K562 (cell line): ENCODE data around the gene CFAP126. TPM values are rescaled to one million over a fixed set of nuclear protein-coding genes. Genes with fewer than 3 reads are reported as not detected.

ENCODE experiments used
- BCOR ChIP-seq: fragments of 450-650 bp; IDR thresholded peaks from 2 replicates; pipeline ENCODE4 v1.6.1; 2016
- CTBP1 ChIP-seq: fragments of 450-650 bp; IDR thresholded peaks from 2 replicates; pipeline ENCODE4 v1.6.1; 2016; ENCODE audit warnings: borderline replicate concordance
- FOXK2 ChIP-seq, 2 experiments: fragments of 450-650 bp; IDR thresholded peaks in 1 of 2; conservative IDR thresholded peaks in 1 of 2; 2 replicates each; pipeline ENCODE4 v1.6.1; 2016; ENCODE audit warnings: low read depth in 2 of 2, mild to moderate bottlenecking in 1 of 2
- GTF2F1 ChIP-seq: IDR thresholded peaks from 2 replicates; pipeline ENCODE4 v1.6.1; 2011; ENCODE audit warnings: low read depth, low read length, improper control_type of control experiment
- LEF1 ChIP-seq: fragments of 450-650 bp; IDR thresholded peaks from 2 replicates; pipeline ENCODE4 v1.6.1; 2016; ENCODE audit warnings: mild to moderate bottlenecking
- PHF20 ChIP-seq: fragments of 450-650 bp; IDR thresholded peaks from 2 replicates; pipeline ENCODE4 v1.6.1; 2018; ENCODE audit not compliant: partially characterized antibody
- POLR2A ChIP-seq: fragments of 450-650 bp; conservative IDR thresholded peaks from 2 replicates; pipeline ENCODE4 v1.6.1; 2016
- POLR2H ChIP-seq: IDR thresholded peaks from 2 replicates; pipeline ENCODE4 v1.6.1; 2016; ENCODE audit warnings: missing genetic modification characterization, low read depth, mild to moderate bottlenecking, control low read depth, missing compliant biosample characterization, moderate library complexity
- SAP30 ChIP-seq: fragments of 200-600 bp; sonication (generic); IDR thresholded peaks from 2 replicates; pipeline ENCODE4 v1.6.1; 2012; ENCODE audit warnings: borderline replicate concordance, low read depth, mild to moderate bottlenecking, moderate library complexity, low read length, control low read depth, inconsistent platforms; ENCODE audit not compliant: insufficient read depth, poor library complexity, severe bottlenecking
- SPI1 ChIP-seq: IDR thresholded peaks from 2 replicates; pipeline ENCODE4 v1.6.1; 2011; ENCODE audit warnings: low read depth, low read length, control low read depth, borderline replicate concordance
- SRSF3 ChIP-seq: fragments of 200-400 bp; formaldehyde crosslinking; IDR thresholded peaks from 2 replicates; pipeline ENCODE4 v1.6.1; 2016; ENCODE audit warnings: mild to moderate bottlenecking, low read length, moderate library complexity; ENCODE audit not compliant: insufficient read depth
- ZC3H8 ChIP-seq: fragments of 450-650 bp; IDR thresholded peaks from 2 replicates; pipeline ENCODE4 v1.6.1; 2017
- ZFP36 ChIP-seq: fragments of 150-350 bp; IDR thresholded peaks from 2 replicates; pipeline ENCODE4 v1.6.1; 2018; ENCODE audit warnings: low read length, low read depth; ENCODE audit not compliant: partially characterized antibody
- ZKSCAN8 ChIP-seq: fragments of 200-800 bp; sonication (Bioruptor generic); IDR thresholded peaks from 2 replicates; pipeline ENCODE4 v1.6.1; 2016; ENCODE audit warnings: missing genetic modification characterization, missing compliant biosample characterization
- ZNF436 ChIP-seq: fragments of 250-450, 450-650 bp; sonication (Bioruptor Pico); formaldehyde crosslinking; IDR thresholded peaks from 2 replicates; pipeline ENCODE4 v1.7.0; 2020; ENCODE audit warnings: mild to moderate bottlenecking
- ZNF780A ChIP-seq: fragments of 250-450 bp; sonication (Bioruptor Pico); IDR thresholded peaks from 2 replicates; pipeline ENCODE4 v1.5.0; 2021; ENCODE audit warnings: mild to moderate bottlenecking
- polyA plus RNA-seq, 8 experiments: library from polyadenylated mRNA; depleted of rRNA in 4 of 8; stranded (reverse) in 5 of 8; unstranded in 3 of 8; fragments of >200 nt; fragmentation: Nextera tagmentation in 2 of 8; fragmentation: Illumina TruSeq in 1 of 8; extraction: Ambion mirVana in 2 of 8; extraction: Trizol in 1 of 8; gene quantifications; 2 replicates each; pipeline versions ENCODE4 v1.2.1 to v1.2.3, GENCODE V29; 2011 to 2014; ENCODE audit warnings: inconsistent platforms in 1 of 8, missing spikeins in 1 of 8
- total RNA-seq, 7 experiments: library from RNA; depleted of rRNA in 6 of 7; stranded (reverse); fragments of >200 nt in 6 of 7; fragmentation: Illumina TruSeq in 2 of 7; extraction: Trizol in 2 of 7; gene quantifications; 2 replicates each; pipeline versions ENCODE4 v1.2.1 to v1.2.3, GENCODE V29; 2011 to 2021; ENCODE audit warnings: low replicate concordance in 1 of 7
- TF ChIP-seq, protein P1 (sequence below): sonication (generic); formaldehyde crosslinking; IDR thresholded peaks from 2 replicates; pipeline ENCODE4 v1.8.0; 2022; ENCODE audit warnings: mild to moderate bottlenecking, missing genetic modification reagents
- TF ChIP-seq, protein P2 (sequence below): sonication (generic); formaldehyde crosslinking; IDR thresholded peaks from 2 replicates; pipeline ENCODE4 v1.4.0; 2020; ENCODE audit warnings: mild to moderate bottlenecking, missing genetic modification reagents
- TF ChIP-seq, protein P3 (sequence below): fragments of 250-450 bp; sonication (Bioruptor Pico); IDR thresholded peaks from 2 replicates; pipeline ENCODE4 v1.5.0; 2021
- TF ChIP-seq, protein P4 (sequence below): fragments of 250-450 bp; sonication (Bioruptor Pico); IDR thresholded peaks from 2 replicates; pipeline ENCODE4 v1.8.0; 2022; ENCODE audit warnings: moderate library complexity, mild to moderate bottlenecking, inconsistent platforms
- TF ChIP-seq, protein P5 (sequence below): sonication (generic); formaldehyde crosslinking; IDR thresholded peaks from 2 replicates; pipeline ENCODE4 v1.8.1; 2022; ENCODE audit warnings: missing genetic modification reagents

Gene CFAP126
- total and polyA plus RNA-seq, 9 of the 15 experiments (the other 6 are each of a cell fraction or from before 2014, with no cell fraction given): not detected

DNA sequence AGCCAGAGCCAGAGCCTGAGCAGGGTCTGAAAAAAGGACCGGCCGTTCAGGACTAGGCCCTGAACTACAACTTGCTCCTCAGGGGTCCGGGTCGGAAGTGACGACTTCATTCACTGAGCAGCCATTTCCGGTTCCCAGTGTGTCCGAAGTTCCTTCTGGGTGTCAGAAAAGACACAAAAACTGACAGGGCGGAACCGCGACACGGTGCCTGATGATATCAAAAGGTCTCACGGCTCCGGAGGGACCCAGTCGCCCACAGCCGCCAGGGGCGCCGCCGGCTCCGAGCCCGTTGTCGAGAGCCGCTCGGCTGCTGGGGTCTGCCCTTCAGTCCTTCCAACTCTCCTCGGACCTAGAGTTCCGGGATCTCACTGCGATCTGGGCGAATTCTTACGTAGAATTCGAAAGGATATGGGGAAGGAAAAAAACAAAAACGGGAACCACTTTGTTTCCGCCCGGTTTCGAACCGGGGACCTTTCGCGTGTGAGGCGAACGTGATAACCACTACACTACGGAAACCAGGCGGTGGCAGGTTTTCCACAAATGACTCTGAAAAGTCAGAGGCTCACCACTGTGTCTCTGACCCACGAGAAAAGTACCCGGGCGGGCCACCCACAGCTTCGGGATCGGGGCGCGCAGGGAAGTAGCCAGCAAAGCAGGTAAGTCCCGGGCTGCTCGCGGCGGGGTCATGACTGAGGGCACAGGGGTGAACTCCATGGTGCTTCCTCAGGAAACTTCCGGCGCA is 31.8 kb upstream of the CFAP126 start (continued):
- TF ChIP-seq, protein P1, sequence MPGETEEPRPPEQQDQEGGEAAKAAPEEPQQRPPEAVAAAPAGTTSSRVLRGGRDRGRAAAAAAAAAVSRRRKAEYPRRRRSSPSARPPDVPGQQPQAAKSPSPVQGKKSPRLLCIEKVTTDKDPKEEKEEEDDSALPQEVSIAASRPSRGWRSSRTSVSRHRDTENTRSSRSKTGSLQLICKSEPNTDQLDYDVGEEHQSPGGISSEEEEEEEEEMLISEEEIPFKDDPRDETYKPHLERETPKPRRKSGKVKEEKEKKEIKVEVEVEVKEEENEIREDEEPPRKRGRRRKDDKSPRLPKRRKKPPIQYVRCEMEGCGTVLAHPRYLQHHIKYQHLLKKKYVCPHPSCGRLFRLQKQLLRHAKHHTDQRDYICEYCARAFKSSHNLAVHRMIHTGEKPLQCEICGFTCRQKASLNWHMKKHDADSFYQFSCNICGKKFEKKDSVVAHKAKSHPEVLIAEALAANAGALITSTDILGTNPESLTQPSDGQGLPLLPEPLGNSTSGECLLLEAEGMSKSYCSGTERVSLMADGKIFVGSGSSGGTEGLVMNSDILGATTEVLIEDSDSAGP (CRISPR knock-in tag): no peak
- peak; percentile 95 for TF ChIP-seq POLR2A
- peak; percentile 76; the same call in 1 of the 2 replicates for TF ChIP-seq BCOR
- TF ChIP-seq LEF1: no peak
- TF ChIP-seq ZNF436: no peak
- no peak for TF ChIP-seq ZNF780A (CRISPR knock-in tag)
- TF ChIP-seq, protein P2, sequence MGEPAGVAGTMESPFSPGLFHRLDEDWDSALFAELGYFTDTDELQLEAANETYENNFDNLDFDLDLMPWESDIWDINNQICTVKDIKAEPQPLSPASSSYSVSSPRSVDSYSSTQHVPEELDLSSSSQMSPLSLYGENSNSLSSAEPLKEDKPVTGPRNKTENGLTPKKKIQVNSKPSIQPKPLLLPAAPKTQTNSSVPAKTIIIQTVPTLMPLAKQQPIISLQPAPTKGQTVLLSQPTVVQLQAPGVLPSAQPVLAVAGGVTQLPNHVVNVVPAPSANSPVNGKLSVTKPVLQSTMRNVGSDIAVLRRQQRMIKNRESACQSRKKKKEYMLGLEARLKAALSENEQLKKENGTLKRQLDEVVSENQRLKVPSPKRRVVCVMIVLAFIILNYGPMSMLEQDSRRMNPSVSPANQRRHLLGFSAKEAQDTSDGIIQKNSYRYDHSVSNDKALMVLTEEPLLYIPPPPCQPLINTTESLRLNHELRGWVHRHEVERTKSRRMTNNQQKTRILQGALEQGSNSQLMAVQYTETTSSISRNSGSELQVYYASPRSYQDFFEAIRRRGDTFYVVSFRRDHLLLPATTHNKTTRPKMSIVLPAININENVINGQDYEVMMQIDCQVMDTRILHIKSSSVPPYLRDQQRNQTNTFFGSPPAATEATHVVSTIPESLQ (CRISPR knock-in tag): no peak; the same call in 1 of the 2 replicates
- no peak for TF ChIP-seq GTF2F1
- peak; percentile 2 for TF ChIP-seq ZFP36
- peak; percentile 61 for TF ChIP-seq PHF20
- TF ChIP-seq SPI1: peak; percentile 77
- no peak for TF ChIP-seq SAP30
- no peak for TF ChIP-seq SRSF3
- TF ChIP-seq, protein P3, sequence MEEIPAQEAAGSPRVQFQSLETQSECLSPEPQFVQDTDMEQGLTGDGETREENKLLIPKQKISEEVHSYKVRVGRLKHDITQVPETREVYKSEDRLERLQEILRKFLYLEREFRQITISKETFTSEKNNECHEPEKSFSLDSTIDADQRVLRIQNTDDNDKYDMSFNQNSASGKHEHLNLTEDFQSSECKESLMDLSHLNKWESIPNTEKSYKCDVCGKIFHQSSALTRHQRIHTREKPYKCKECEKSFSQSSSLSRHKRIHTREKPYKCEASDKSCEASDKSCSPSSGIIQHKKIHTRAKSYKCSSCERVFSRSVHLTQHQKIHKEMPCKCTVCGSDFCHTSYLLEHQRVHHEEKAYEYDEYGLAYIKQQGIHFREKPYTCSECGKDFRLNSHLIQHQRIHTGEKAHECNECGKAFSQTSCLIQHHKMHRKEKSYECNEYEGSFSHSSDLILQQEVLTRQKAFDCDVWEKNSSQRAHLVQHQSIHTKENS (CRISPR knock-in tag): no peak
- no peak for TF ChIP-seq ZC3H8
- peak; percentile 73; the same call in 1 of the 2 replicates for TF ChIP-seq CTBP1
- peak; percentile 100 for TF ChIP-seq POLR2H
- TF ChIP-seq, protein P4, sequence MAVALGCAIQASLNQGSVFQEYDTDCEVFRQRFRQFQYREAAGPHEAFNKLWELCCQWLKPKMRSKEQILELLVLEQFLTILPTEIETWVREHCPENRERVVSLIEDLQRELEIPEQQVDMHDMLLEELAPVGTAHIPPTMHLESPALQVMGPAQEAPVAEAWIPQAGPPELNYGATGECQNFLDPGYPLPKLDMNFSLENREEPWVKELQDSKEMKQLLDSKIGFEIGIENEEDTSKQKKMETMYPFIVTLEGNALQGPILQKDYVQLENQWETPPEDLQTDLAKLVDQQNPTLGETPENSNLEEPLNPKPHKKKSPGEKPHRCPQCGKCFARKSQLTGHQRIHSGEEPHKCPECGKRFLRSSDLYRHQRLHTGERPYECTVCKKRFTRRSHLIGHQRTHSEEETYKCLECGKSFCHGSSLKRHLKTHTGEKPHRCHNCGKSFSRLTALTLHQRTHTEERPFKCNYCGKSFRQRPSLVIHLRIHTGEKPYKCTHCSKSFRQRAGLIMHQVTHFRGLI (CRISPR knock-in tag): no peak
- TF ChIP-seq, protein P5, sequence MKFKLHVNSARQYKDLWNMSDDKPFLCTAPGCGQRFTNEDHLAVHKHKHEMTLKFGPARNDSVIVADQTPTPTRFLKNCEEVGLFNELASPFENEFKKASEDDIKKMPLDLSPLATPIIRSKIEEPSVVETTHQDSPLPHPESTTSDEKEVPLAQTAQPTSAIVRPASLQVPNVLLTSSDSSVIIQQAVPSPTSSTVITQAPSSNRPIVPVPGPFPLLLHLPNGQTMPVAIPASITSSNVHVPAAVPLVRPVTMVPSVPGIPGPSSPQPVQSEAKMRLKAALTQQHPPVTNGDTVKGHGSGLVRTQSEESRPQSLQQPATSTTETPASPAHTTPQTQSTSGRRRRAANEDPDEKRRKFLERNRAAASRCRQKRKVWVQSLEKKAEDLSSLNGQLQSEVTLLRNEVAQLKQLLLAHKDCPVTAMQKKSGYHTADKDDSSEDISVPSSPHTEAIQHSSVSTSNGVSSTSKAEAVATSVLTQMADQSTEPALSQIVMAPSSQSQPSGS (CRISPR knock-in tag): no peak
- peak; percentile 7; the same call in 1 of the 2 replicates for TF ChIP-seq ZKSCAN8 (CRISPR knock-in tag)
- peak in 1 of 2 experiments; percentile 25; a peak in 2 of 4 replicates for TF ChIP-seq FOXK2 (conservative IDR thresholded peaks at IDR 0.05 in 1 of 2, IDR thresholded peaks at IDR 0.05 in 1 of 2; ENCODE audit: low read depth in 2 of 2)
